ENCODE measurements around the gene MAS1L. TPM values are rescaled to one million over a fixed set of nuclear protein-coding genes. Genes with fewer than 3 reads are reported as not detected.

The MAS1L gene
- total RNA-seq, 1 donor from 2014 or later: not detected

- Mint-ChIP-seq H3K36me3 (ENCODE audit: low read depth, unreplicated experiment) (no peaks in the 10 kb centered on the region), H3K27ac (ENCODE audit: unreplicated experiment) (no peak overlapping the region), H3K27me3 (ENCODE audit: unreplicated experiment) (no peaks in the 10 kb centered on the region), H3K4me3 (ENCODE audit: unreplicated experiment) (no peak overlapping the region), H3K4me1 (ENCODE audit: unreplicated experiment) (peaks cover 5% of the 10 kb centered on the region), H3K9me3 (ENCODE audit: unreplicated experiment) (no peaks in the 10 kb centered on the region)
- no peak for TF ChIP-seq CTCF (IDR thresholded peaks at IDR 0.05; ENCODE audit: unreplicated experiment)
- DNase-seq (ENCODE audit: low spot score): no peak
These were observed 7.8 kb upstream of the MAS1L start for GRCh38 chr6:29495571-29495970.

DNA sequence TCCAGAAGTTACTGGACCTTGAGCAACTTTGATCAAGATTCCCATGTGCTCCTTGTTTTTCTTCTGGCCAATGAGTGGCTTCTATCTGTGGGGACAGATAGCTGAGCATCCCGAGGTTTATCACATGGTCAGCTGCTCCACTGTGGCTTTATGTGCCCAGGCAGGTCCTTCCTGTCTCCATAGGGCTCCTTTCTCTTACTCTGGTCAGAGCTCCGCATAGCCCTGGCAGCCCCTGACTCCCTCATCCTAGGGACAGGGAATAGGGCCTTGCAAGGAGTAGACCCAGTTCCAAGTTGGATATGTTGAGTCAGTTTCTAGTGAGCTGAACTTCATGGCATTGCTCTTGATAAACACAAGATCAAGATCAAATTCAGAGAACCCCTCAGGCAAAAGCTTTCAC, 6.4 kb upstream of the MAS1L start:
- DNase-seq (ENCODE audit: low spot score): no peak
- no peaks in the 10 kb centered on the region for H3K36me3 Mint-ChIP-seq (ENCODE audit: low read depth, unreplicated experiment)
- H3K27me3 Mint-ChIP-seq (ENCODE audit: unreplicated experiment): no peaks in the 10 kb centered on the region
- no peak for TF ChIP-seq CTCF (IDR thresholded peaks at IDR 0.05; ENCODE audit: unreplicated experiment)
- H3K9me3 Mint-ChIP-seq (ENCODE audit: unreplicated experiment): no peaks in the 10 kb centered on the region
- H3K4me1 Mint-ChIP-seq (ENCODE audit: unreplicated experiment): peaks cover 5% of the 10 kb centered on the region
- no peak overlapping the region for H3K27ac Mint-ChIP-seq (ENCODE audit: unreplicated experiment)
- no peak overlapping the region for H3K4me3 Mint-ChIP-seq (ENCODE audit: unreplicated experiment)

DNA sequence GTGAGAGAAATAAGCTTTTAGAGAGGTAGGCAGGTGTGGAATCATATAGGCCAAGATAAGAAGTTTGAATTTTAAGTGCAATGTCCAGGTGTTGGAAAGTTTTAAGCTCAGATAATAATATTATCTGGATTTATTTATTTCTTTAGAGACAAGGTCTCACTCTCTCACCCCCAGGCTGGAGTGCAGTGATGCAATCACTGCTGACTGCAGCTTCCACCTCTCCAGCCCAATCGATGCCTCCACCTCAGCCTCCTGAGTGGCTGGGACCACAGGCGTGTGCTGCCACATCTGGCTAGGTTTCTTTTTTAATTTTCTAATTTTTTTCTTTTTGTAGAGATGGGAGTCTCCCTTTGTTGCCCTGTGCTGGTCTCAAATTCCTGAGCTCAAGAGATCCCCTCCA, 5.5 kb upstream of the MAS1L start:
- no peak for DNase-seq (ENCODE audit: low spot score)
- Mint-ChIP-seq H3K27ac (ENCODE audit: unreplicated experiment) (no peak overlapping the region), H3K4me3 (ENCODE audit: unreplicated experiment) (no peak overlapping the region), H3K36me3 (ENCODE audit: low read depth, unreplicated experiment) (no peaks in the 10 kb centered on the region), H3K9me3 (ENCODE audit: unreplicated experiment) (no peaks in the 10 kb centered on the region), H3K4me1 (ENCODE audit: unreplicated experiment) (peaks cover 5% of the 10 kb centered on the region), H3K27me3 (ENCODE audit: unreplicated experiment) (no peaks in the 10 kb centered on the region)
- TF ChIP-seq CTCF (IDR thresholded peaks at IDR 0.05; ENCODE audit: unreplicated experiment): no peak

- Mint-ChIP-seq H3K36me3 (ENCODE audit: low read depth, unreplicated experiment) (no peaks in the 10 kb centered on the region), H3K9me3 (ENCODE audit: unreplicated experiment) (no peaks in the 10 kb centered on the region), H3K27ac (ENCODE audit: unreplicated experiment) (no peak overlapping the region), H3K4me3 (ENCODE audit: unreplicated experiment) (no peak overlapping the region), H3K4me1 (ENCODE audit: unreplicated experiment) (peaks cover 5% of the 10 kb centered on the region), H3K27me3 (ENCODE audit: unreplicated experiment) (no peaks in the 10 kb centered on the region)
- TF ChIP-seq CTCF (IDR thresholded peaks at IDR 0.05; ENCODE audit: unreplicated experiment): no peak
- DNase-seq (ENCODE audit: low spot score): no peak
These were observed 3.8 kb upstream of the MAS1L start for GRCh38 chr6:29491574-29491973.

GRCh38 chr6:29490552-29490951, 2.8 kb upstream of the MAS1L start:
- Mint-ChIP-seq H3K4me1 (ENCODE audit: unreplicated experiment) (peaks cover 5% of the 10 kb centered on the region), H3K36me3 (ENCODE audit: low read depth, unreplicated experiment) (no peaks in the 10 kb centered on the region), H3K4me3 (ENCODE audit: unreplicated experiment) (no peak overlapping the region), H3K9me3 (ENCODE audit: unreplicated experiment) (no peaks in the 10 kb centered on the region), H3K27me3 (ENCODE audit: unreplicated experiment) (no peaks in the 10 kb centered on the region), H3K27ac (ENCODE audit: unreplicated experiment) (no peak overlapping the region)
- no peak for TF ChIP-seq CTCF (IDR thresholded peaks at IDR 0.05; ENCODE audit: unreplicated experiment)
- DNase-seq (ENCODE audit: low spot score): no peak

Measured in endothelial cell (in vitro differentiated cells).